Astrocyte (in vitro differentiated cells and primary cell): ENCODE data around the gene KLHL17.

Experiments used
- CTCF ChIP-seq: IDR thresholded peaks from 2 replicates; pipeline ENCODE4 v1.5.1; 2011; ENCODE audit warnings: low read depth, mild to moderate bottlenecking, inconsistent platforms, low read length, moderate library complexity; ENCODE audit not compliant: insufficient read depth
- EZH2 ChIP-seq: IDR thresholded peaks from 2 replicates; pipeline ENCODE4 v1.6.1; 2012; ENCODE audit warnings: mild to moderate bottlenecking, low read length, inconsistent platforms; ENCODE audit not compliant: insufficient read depth

DNA sequence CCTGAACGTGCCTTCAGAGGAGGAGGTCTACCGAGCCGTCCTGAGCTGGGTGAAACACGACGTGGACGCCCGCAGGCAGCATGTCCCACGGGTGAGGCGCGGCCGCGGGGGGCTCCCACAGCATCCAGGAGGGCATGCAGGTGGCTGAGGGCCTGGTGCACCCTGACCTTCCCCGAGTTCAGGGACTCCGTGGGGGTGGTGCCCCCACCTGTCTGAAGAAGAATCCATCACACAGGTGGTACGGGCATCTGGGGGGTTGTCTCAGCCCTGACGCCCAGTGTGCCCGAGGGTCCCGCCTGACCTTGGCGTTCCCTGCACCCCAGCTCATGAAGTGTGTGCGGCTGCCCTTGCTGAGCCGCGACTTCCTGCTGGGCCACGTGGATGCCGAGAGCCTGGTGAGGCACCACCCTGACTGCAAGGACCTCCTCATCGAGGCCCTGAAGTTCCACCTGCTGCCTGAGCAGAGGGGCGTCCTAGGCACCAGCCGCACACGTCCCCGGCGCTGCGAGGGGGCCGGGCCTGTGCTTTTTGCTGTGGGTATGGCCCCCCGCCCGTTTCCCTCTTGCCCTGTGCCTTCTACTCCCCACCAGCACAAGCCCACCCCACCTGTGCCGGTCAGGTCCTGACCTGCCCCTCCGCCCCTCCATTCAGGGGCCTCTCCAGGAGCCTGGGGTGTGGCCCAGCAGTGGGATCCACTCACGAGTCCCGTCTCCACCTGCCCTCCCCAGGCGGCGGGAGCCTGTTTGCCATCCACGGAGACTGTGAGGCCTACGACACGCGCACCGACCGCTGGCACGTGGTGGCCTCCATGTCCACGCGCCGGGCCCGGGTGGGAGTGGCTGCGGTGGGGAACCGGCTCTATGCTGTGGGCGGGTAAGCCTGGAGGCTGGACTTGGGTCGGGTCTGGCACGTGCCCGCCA is 2.3 kb downstream of the KLHL17 start:
- TF ChIP-seq CTCF = no peak
- no peak for TF ChIP-seq EZH2
